GM23338 (cell line): Measurements from ENCODE around the gene UGT1A10. TPM values are rescaled to one million over a fixed set of nuclear protein-coding genes. Genes with fewer than 3 reads are reported as not detected.

ENCODE experiments used
- ATAC-seq: fragments of 200-7000 bp; cut with Tn5 transposase; 3 replicates; pipeline ENCODE4 v1.9.1; 2020
- DNase-seq: peaks from one replicate; pipeline ENCODE4 v3.0.0-alpha.2; 2015; ENCODE audit warnings: low spot score
- H2AFZ ChIP-seq: fragments of 200-600 bp; sonication (generic); 2 replicates; pipeline ENCODE4 v1.8.0; 2016; ENCODE audit warnings: antibody characterized with exemption, mild to moderate bottlenecking, moderate library complexity
- H3F3A ChIP-seq: fragments of 200-600 bp; sonication (generic); replicated peaks from 2 replicates; pipeline ENCODE4 v1.8.0; 2017; ENCODE audit warnings: antibody characterized with exemption, mixed run types, low read depth
- H3K27ac ChIP-seq: fragments of 200-600 bp; sonication (generic); 2 replicates; pipeline ENCODE4 v1.6.1; 2016; ENCODE audit warnings: low read depth
- H3K27me3 ChIP-seq: fragments of 200-600 bp; sonication (generic); 2 replicates; pipeline ENCODE4 v1.8.0; 2016; ENCODE audit warnings: mild to moderate bottlenecking, mixed run types, moderate library complexity; ENCODE audit not compliant: insufficient read depth
- H3K36me3 ChIP-seq: fragments of 200-600 bp; sonication (generic); 2 replicates; pipeline ENCODE4 v1.8.0; 2016; ENCODE audit warnings: mild to moderate bottlenecking; ENCODE audit not compliant: insufficient read depth
- H3K4me1 ChIP-seq: fragments of 200-600 bp; sonication (generic); 2 replicates; pipeline ENCODE4 v1.8.0; 2016; ENCODE audit warnings: mild to moderate bottlenecking, moderate library complexity; ENCODE audit not compliant: insufficient read depth
- H3K4me2 ChIP-seq: fragments of 200-600 bp; sonication (generic); 2 replicates; pipeline ENCODE4 v1.7.1; 2017; ENCODE audit warnings: mixed run types
- H3K4me3 ChIP-seq: fragments of 200-600 bp; sonication (generic); 2 replicates; pipeline ENCODE4 v1.6.1; 2016; ENCODE audit warnings: mixed run types
- H3K79me2 ChIP-seq: fragments of 200-600 bp; sonication (generic); replicated peaks from 2 replicates; pipeline ENCODE4 v1.8.0; 2017; ENCODE audit warnings: mild to moderate bottlenecking; ENCODE audit not compliant: insufficient read depth
- H3K9me2 ChIP-seq: fragments of 200-600 bp; sonication (generic); 2 replicates; pipeline ENCODE4 v1.8.0; 2017; ENCODE audit not compliant: insufficient read depth
- H4K20me1 ChIP-seq: fragments of 200-600 bp; sonication (generic); replicated peaks from 2 replicates; pipeline ENCODE4 v1.8.0; 2017; ENCODE audit warnings: mild to moderate bottlenecking; ENCODE audit not compliant: insufficient read depth
- H3K27ac Mint-ChIP-seq: 2 replicates; pipeline ENCODE4 v1.8.0; 2020; ENCODE audit warnings: inconsistent platforms, mild to moderate bottlenecking, moderate library complexity, mixed read lengths
- H3K27me3 Mint-ChIP-seq: 3 replicates; pipeline ENCODE4 v1.8.0; 2022; ENCODE audit warnings: low read depth, mild to moderate bottlenecking, moderate library complexity, mixed read lengths, inconsistent platforms; ENCODE audit not compliant: insufficient read depth, poor library complexity
- H3K36me3 Mint-ChIP-seq: 3 replicates; pipeline ENCODE4 v1.8.0; 2021; ENCODE audit warnings: low read depth, mild to moderate bottlenecking, inconsistent platforms, moderate library complexity, mixed read lengths
- H3K4me1 Mint-ChIP-seq: 3 replicates; pipeline ENCODE4 v1.8.0; 2020; ENCODE audit warnings: mild to moderate bottlenecking, inconsistent platforms, mixed read lengths
- H3K4me3 Mint-ChIP-seq: 3 replicates; pipeline ENCODE4 v1.8.0; 2021; ENCODE audit warnings: moderate library complexity, mild to moderate bottlenecking, inconsistent platforms, mixed read lengths
- H3K9me3 Mint-ChIP-seq: 3 replicates; pipeline ENCODE4 v1.8.0; 2020; ENCODE audit warnings: moderate library complexity, mild to moderate bottlenecking, inconsistent platforms, mixed read lengths
- CREB1 ChIP-seq: fragments of 250-450 bp; sonication (Bioruptor Pico); IDR thresholded peaks from 2 replicates; pipeline ENCODE4 v1.5.0; 2020; ENCODE audit warnings: low read depth, mild to moderate bottlenecking, moderate library complexity
- EZH2 ChIP-seq: fragments of 200-600 bp; sonication (generic); IDR thresholded peaks from one replicate; pipeline ENCODE4 v1.8.0; 2017; ENCODE audit warnings: antibody characterized with exemption, mild to moderate bottlenecking, low read depth; ENCODE audit not compliant: unreplicated experiment
- EZH2phosphoT487 ChIP-seq: fragments of 200-600 bp; sonication (generic); IDR thresholded peaks from one replicate; pipeline ENCODE4 v1.8.1; 2018; ENCODE audit warnings: antibody characterized with exemption; ENCODE audit not compliant: unreplicated experiment
- JUNB ChIP-seq: IDR thresholded peaks from one replicate; pipeline ENCODE4 v1.6.1; 2016; ENCODE audit warnings: antibody characterized with exemption; ENCODE audit not compliant: unreplicated experiment
- NANOG ChIP-seq: IDR thresholded peaks from 2 replicates; pipeline ENCODE4 v1.6.1; 2016; ENCODE audit warnings: antibody characterized with exemption, borderline replicate concordance
- POLR2AphosphoS5 ChIP-seq: IDR thresholded peaks from 2 replicates; pipeline ENCODE4 v1.6.1; 2016; ENCODE audit warnings: antibody characterized with exemption, low read depth
- STAT1 ChIP-seq: IDR thresholded peaks from one replicate; pipeline ENCODE4 v1.6.1; 2016; ENCODE audit warnings: antibody characterized with exemption; ENCODE audit not compliant: unreplicated experiment
- ZNF114 ChIP-seq: fragments of 250-450 bp; sonication (Bioruptor Pico); IDR thresholded peaks from 2 replicates; pipeline ENCODE4 v1.5.0; 2020; ENCODE audit warnings: mild to moderate bottlenecking, moderate library complexity
- ZNF331 ChIP-seq: fragments of 250-450 bp; sonication (Bioruptor Pico); IDR thresholded peaks from 2 replicates; pipeline ENCODE4 v1.5.0; 2020; ENCODE audit warnings: low read depth, mild to moderate bottlenecking, moderate library complexity
- polyA plus RNA-seq: library from polyadenylated mRNA; unstranded; fragments of >200 nt; fragmentation: Nextera tagmentation; extraction: Ambion mirVana; gene quantifications from 2 replicates; pipeline ENCODE4 v1.2.1, GENCODE V29; 2016
- total RNA-seq: library from RNA; depleted of rRNA; stranded (reverse); fragments of >200 nt; shearing (Covaris generic); gene quantifications from 2 replicates; pipeline ENCODE4 v1.2.3, GENCODE V29; 2014
- TF ChIP-seq, protein P1 (sequence below), 2 experiments: fragments of 200-600 bp in 1 of 2; sonication (generic) in 1 of 2; conservative IDR thresholded peaks; 2 replicates each; pipeline versions ENCODE4 v1.5.1 to v1.6.1; 2016 to 2017; ENCODE audit warnings: antibody characterized with exemption in 2 of 2, low read depth in 2 of 2, mild to moderate bottlenecking in 2 of 2, moderate library complexity in 1 of 2
- TF ChIP-seq, protein P2 (sequence below): IDR thresholded peaks from 2 replicates; pipeline ENCODE4 v1.6.1; 2016; ENCODE audit warnings: antibody characterized with exemption
- TF ChIP-seq, protein P3 (sequence below): fragments of 250-450 bp; sonication (Bioruptor Pico); IDR thresholded peaks from 2 replicates; pipeline ENCODE4 v1.5.0; 2020; ENCODE audit warnings: mild to moderate bottlenecking, moderate library complexity

Gene UGT1A10
- total and polyA plus RNA-seq, 2 experiments from 2014 or later: not detected

DNA sequence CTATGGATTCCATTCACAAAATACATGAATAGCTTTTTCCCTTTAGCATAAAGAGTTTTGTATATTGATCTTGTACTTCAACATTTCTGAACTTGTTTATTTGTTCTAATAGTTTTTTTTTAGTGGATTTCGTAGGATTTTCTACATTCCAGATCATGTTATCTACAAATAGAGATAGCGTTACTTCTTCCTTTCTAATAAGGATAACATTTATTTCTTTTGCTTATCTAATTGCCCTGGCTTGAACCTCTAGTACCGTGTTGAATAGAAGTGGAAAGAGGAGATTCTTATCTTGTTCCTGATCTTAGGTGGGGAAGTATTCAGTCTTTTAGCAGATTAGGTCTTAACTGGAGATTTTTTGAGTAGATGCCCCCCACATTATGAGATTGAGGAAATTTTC lies 66.0 kb downstream of the UGT1A10 start:
- no peak for TF ChIP-seq CREB1 (CRISPR knock-in tag)
- no peak for TF ChIP-seq ZNF114 (CRISPR knock-in tag)
- TF ChIP-seq, protein P1, sequence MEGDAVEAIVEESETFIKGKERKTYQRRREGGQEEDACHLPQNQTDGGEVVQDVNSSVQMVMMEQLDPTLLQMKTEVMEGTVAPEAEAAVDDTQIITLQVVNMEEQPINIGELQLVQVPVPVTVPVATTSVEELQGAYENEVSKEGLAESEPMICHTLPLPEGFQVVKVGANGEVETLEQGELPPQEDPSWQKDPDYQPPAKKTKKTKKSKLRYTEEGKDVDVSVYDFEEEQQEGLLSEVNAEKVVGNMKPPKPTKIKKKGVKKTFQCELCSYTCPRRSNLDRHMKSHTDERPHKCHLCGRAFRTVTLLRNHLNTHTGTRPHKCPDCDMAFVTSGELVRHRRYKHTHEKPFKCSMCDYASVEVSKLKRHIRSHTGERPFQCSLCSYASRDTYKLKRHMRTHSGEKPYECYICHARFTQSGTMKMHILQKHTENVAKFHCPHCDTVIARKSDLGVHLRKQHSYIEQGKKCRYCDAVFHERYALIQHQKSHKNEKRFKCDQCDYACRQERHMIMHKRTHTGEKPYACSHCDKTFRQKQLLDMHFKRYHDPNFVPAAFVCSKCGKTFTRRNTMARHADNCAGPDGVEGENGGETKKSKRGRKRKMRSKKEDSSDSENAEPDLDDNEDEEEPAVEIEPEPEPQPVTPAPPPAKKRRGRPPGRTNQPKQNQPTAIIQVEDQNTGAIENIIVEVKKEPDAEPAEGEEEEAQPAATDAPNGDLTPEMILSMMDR (conservative IDR thresholded peaks at IDR 0.05; ENCODE audit: low read depth in 2 of 2): no peak
- TF ChIP-seq NANOG: no peak
- TF ChIP-seq EZH2: no peak
- TF ChIP-seq, protein P2, sequence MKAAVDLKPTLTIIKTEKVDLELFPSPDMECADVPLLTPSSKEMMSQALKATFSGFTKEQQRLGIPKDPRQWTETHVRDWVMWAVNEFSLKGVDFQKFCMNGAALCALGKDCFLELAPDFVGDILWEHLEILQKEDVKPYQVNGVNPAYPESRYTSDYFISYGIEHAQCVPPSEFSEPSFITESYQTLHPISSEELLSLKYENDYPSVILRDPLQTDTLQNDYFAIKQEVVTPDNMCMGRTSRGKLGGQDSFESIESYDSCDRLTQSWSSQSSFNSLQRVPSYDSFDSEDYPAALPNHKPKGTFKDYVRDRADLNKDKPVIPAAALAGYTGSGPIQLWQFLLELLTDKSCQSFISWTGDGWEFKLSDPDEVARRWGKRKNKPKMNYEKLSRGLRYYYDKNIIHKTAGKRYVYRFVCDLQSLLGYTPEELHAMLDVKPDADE: no peak
- TF ChIP-seq POLR2AphosphoS5: no peak
- TF ChIP-seq STAT1: no peak
- no peak for TF ChIP-seq EZH2phosphoT487
- no peak for TF ChIP-seq ZNF331 (CRISPR knock-in tag)
- TF ChIP-seq, protein P3, sequence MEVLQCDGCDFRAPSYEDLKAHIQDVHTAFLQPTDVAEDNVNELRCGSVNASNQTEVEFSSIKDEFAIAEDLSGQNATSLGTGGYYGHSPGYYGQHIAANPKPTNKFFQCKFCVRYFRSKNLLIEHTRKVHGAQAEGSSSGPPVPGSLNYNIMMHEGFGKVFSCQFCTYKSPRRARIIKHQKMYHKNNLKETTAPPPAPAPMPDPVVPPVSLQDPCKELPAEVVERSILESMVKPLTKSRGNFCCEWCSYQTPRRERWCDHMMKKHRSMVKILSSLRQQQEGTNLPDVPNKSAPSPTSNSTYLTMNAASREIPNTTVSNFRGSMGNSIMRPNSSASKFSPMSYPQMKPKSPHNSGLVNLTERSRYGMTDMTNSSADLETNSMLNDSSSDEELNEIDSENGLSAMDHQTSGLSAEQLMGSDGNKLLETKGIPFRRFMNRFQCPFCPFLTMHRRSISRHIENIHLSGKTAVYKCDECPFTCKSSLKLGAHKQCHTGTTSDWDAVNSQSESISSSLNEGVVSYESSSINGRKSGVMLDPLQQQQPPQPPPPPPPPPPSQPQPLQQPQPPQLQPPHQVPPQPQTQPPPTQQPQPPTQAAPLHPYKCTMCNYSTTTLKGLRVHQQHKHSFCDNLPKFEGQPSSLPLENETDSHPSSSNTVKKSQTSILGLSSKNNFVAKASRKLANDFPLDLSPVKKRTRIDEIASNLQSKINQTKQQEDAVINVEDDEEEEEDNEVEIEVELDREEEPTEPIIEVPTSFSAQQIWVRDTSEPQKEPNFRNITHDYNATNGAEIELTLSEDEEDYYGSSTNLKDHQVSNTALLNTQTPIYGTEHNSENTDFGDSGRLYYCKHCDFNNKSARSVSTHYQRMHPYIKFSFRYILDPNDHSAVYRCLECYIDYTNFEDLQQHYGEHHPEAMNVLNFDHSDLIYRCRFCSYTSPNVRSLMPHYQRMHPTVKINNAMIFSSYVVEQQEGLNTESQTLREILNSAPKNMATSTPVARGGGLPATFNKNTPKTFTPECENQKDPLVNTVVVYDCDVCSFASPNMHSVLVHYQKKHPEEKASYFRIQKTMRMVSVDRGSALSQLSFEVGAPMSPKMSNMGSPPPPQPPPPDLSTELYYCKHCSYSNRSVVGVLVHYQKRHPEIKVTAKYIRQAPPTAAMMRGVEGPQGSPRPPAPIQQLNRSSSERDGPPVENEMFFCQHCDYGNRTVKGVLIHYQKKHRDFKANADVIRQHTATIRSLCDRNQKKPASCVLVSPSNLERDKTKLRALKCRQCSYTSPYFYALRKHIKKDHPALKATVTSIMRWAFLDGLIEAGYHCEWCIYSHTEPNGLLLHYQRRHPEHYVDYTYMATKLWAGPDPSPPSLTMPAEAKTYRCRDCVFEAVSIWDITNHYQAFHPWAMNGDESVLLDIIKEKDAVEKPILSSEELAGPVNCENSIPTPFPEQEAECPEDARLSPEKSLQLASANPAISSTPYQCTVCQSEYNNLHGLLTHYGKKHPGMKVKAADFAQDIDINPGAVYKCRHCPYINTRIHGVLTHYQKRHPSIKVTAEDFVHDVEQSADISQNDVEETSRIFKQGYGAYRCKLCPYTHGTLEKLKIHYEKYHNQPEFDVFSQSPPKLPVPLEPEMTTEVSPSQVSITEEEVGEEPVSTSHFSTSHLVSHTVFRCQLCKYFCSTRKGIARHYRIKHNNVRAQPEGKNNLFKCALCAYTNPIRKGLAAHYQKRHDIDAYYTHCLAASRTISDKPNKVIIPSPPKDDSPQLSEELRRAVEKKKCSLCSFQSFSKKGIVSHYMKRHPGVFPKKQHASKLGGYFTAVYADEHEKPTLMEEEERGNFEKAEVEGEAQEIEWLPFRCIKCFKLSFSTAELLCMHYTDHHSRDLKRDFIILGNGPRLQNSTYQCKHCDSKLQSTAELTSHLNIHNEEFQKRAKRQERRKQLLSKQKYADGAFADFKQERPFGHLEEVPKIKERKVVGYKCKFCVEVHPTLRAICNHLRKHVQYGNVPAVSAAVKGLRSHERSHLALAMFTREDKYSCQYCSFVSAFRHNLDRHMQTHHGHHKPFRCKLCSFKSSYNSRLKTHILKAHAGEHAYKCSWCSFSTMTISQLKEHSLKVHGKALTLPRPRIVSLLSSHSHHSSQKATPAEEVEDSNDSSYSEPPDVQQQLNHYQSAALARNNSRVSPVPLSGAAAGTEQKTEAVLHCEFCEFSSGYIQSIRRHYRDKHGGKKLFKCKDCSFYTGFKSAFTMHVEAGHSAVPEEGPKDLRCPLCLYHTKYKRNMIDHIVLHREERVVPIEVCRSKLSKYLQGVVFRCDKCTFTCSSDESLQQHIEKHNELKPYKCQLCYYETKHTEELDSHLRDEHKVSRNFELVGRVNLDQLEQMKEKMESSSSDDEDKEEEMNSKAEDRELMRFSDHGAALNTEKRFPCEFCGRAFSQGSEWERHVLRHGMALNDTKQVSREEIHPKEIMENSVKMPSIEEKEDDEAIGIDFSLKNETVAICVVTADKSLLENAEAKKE: no peak
- no peak for TF ChIP-seq JUNB
- no peaks in the 10 kb centered on the region for H3K36me3 Mint-ChIP-seq
- H3K27ac Mint-ChIP-seq: no peak overlapping the region
- no peaks in the 10 kb centered on the region for H3K27me3 ChIP-seq
- no peak for DNase-seq
- no peak overlapping the region for H3K4me3 ChIP-seq
- no peaks in the 10 kb centered on the region for H3K36me3 ChIP-seq
- H2AFZ ChIP-seq: no peak overlapping the region
- peaks cover 5% of the 10 kb centered on the region; the same call in 2 of the 3 replicates for H3K4me1 Mint-ChIP-seq
- H3F3A ChIP-seq: no peaks in the 10 kb centered on the region
- no peak for ATAC-seq
- H3K27ac ChIP-seq: no peak overlapping the region
- H3K4me2 ChIP-seq: no peak overlapping the region
- H3K27me3 Mint-ChIP-seq: no peaks in the 10 kb centered on the region
- H3K4me1 ChIP-seq: 0 out of 2 replicates have a peak, but pooled peaks cover 5% of the 10 kb centered on the region
- H4K20me1 ChIP-seq: no peaks in the 10 kb centered on the region
- no peaks in the 10 kb centered on the region for H3K9me3 Mint-ChIP-seq
- no peaks in the 10 kb centered on the region for H3K79me2 ChIP-seq
- H3K4me3 Mint-ChIP-seq: no peak overlapping the region
- H3K9me2 ChIP-seq: no peaks in the 10 kb centered on the region
